Effector CD8-positive, alpha-beta T cell (primary cell): ENCODE results near the gene ZMAT2.
"Not testable (repeated sequence)": the region's sequence is repeated elsewhere in the genome, so short reads cannot be mapped to it uniquely, and the experiment has no call there.

Experiments used
- DNase-seq: peaks from one replicate; lab custom pipeline; 2025; lab: John Stamatoyannopoulos, UW
- total RNA-seq, 4 experiments: gene quantifications; one replicate each; lab custom pipeline; 2026; lab: John Stamatoyannopoulos, UW

The ZMAT2 gene
- 89.7 to 151 (median 112) reads per million in 4 experiments for total RNA-seq

GRCh38 chr5:140700177-140701144, at the start of gene ZMAT2:
TSS of gene ZMAT2 (plus strand) at chr5:140700447. CDS start at chr5:140700461, 14 bp downstream.
- DNase-seq, result peak; percentile 92

GRCh38 chr5:140658870-140659269, 41.4 kb upstream of the ZMAT2 start:
- no peak for DNase-seq

- not testable (repeated sequence) for DNase-seq
Observed at GRCh38 chr5:140660371-140660770, 39.9 kb upstream of the ZMAT2 start.

- DNase-seq, result no peak
Observed at GRCh38 chr5:140664030-140664358, 36.3 kb upstream of the ZMAT2 start.

GRCh38 chr5:140664359-140665119, 35.7 kb upstream of the ZMAT2 start, which contains the start of gene WDR55:
TSS of gene WDR55 (plus strand) at chr5:140664904. CDS start at chr5:140664913, 9 bp downstream.
- DNase-seq, result peak; percentile 93

- DNase-seq, result not testable (repeated sequence)
Observed at GRCh38 chr5:140671035-140671434, 29.2 kb upstream of the ZMAT2 start.

GRCh38 chr5:140671472-140672125, 28.6 kb upstream of the ZMAT2 start:
- no peak for DNase-seq

GRCh38 chr5:140672455-140673186, 27.6 kb upstream of the ZMAT2 start:
- no peak for DNase-seq

- no peak for DNase-seq
Observed at GRCh38 chr5:140673187-140673976, 26.9 kb upstream of the ZMAT2 start, which contains the start of gene DND1. TSS of gene DND1 (minus strand) at chr5:140673576. CDS start at chr5:140673542, 34 bp downstream.

GRCh38 chr5:140674211-140674610, 26.0 kb upstream of the ZMAT2 start:
- no peak for DNase-seq

GRCh38 chr5:140674629-140675028, 25.6 kb upstream of the ZMAT2 start:
- no peak for DNase-seq

GRCh38 chr5:140677947-140678346, 22.3 kb upstream of the ZMAT2 start:
- no peak for DNase-seq

GRCh38 chr5:140678993-140679392, 21.3 kb upstream of the ZMAT2 start:
- DNase-seq, result no peak

GRCh38 chr5:140690376-140690932, 9.8 kb upstream of the ZMAT2 start:
- no peak for DNase-seq

GRCh38 chr5:140690941-140691924, 9.0 kb upstream of the ZMAT2 start, which contains the start of the genes HARS1 and HARS2:
TSS of gene HARS1 (minus strand) at chr5:140691370. CDS start at chr5:140691304, 66 bp downstream.
TSS of gene HARS2 (plus strand) at chr5:140691455. CDS start at chr5:140691649, 194 bp downstream.
- DNase-seq, result peak; percentile 72

- DNase-seq, result no peak
Observed at GRCh38 chr5:140694276-140694675, 6.0 kb upstream of the ZMAT2 start.

- DNase-seq, result no peak
Observed at GRCh38 chr5:140696891-140697492, 3.3 kb upstream of the ZMAT2 start.

- DNase-seq, result no peak
Observed at GRCh38 chr5:140707812-140708211, 7.6 kb downstream of the ZMAT2 start.
